ENCODE results near the gene FAM98B.

- TF ChIP-seq, protein P1, sequence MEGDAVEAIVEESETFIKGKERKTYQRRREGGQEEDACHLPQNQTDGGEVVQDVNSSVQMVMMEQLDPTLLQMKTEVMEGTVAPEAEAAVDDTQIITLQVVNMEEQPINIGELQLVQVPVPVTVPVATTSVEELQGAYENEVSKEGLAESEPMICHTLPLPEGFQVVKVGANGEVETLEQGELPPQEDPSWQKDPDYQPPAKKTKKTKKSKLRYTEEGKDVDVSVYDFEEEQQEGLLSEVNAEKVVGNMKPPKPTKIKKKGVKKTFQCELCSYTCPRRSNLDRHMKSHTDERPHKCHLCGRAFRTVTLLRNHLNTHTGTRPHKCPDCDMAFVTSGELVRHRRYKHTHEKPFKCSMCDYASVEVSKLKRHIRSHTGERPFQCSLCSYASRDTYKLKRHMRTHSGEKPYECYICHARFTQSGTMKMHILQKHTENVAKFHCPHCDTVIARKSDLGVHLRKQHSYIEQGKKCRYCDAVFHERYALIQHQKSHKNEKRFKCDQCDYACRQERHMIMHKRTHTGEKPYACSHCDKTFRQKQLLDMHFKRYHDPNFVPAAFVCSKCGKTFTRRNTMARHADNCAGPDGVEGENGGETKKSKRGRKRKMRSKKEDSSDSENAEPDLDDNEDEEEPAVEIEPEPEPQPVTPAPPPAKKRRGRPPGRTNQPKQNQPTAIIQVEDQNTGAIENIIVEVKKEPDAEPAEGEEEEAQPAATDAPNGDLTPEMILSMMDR (IDR thresholded peaks at IDR 0.05 in 8 of 11, conservative IDR thresholded peaks at IDR 0.05 in 3 of 11): peak; percentile 59 to 82 (median 73)
- no peak for TF ChIP-seq POLR2A (IDR thresholded peaks at IDR 0.05)
These were observed 20.3 kb downstream of the FAM98B start for GRCh38 chr15:38474155-38474757.

Measured in spleen (tissue), 7 donors.